Bronchial epithelial cell (primary cell): ENCODE results near the gene RIN1. TPM values are rescaled to one million over a fixed set of nuclear protein-coding genes. Genes with fewer than 3 reads are reported as not detected.

Experiments used
- DNase-seq: peaks from one replicate; pipeline ENCODE4 v3.0.0-alpha.2; 2010; ENCODE audit warnings: low read depth
- FAIRE-seq: peaks from 2 replicates; lab custom pipeline; 2011; peaks lifted over from hg19 to GRCh38; lab: Jason Lieb, UNC
- H3K27me3 ChIP-seq: 2 replicates; pipeline ENCODE4 v1.5.1; 2011; ENCODE audit warnings: low read length; ENCODE audit not compliant: control insufficient read depth, insufficient read depth
- H3K36me3 ChIP-seq: 2 replicates; pipeline ENCODE4 v1.5.1; 2011; ENCODE audit warnings: low read length; ENCODE audit not compliant: control insufficient read depth, insufficient read depth
- H3K4me3 ChIP-seq: 2 replicates; pipeline ENCODE4 v1.5.1; 2011; ENCODE audit warnings: mild to moderate bottlenecking, low read depth, low read length, control low read depth
- total RNA-seq: library from RNA; depleted of rRNA; stranded (reverse); fragments of >200 nt; gene quantifications from 2 replicates; pipeline ENCODE4 v1.2.1, GENCODE V29; 2014
- TF ChIP-seq, protein P1 (sequence below): IDR thresholded peaks from 2 replicates; pipeline ENCODE4 v1.5.1; 2011; ENCODE audit warnings: mild to moderate bottlenecking, moderate library complexity, low read length, control low read depth, inconsistent platforms; ENCODE audit not compliant: insufficient read depth, severe bottlenecking

Gene RIN1
- total RNA-seq, 1 donor from 2014 or later: 19.0 TPM

DNA sequence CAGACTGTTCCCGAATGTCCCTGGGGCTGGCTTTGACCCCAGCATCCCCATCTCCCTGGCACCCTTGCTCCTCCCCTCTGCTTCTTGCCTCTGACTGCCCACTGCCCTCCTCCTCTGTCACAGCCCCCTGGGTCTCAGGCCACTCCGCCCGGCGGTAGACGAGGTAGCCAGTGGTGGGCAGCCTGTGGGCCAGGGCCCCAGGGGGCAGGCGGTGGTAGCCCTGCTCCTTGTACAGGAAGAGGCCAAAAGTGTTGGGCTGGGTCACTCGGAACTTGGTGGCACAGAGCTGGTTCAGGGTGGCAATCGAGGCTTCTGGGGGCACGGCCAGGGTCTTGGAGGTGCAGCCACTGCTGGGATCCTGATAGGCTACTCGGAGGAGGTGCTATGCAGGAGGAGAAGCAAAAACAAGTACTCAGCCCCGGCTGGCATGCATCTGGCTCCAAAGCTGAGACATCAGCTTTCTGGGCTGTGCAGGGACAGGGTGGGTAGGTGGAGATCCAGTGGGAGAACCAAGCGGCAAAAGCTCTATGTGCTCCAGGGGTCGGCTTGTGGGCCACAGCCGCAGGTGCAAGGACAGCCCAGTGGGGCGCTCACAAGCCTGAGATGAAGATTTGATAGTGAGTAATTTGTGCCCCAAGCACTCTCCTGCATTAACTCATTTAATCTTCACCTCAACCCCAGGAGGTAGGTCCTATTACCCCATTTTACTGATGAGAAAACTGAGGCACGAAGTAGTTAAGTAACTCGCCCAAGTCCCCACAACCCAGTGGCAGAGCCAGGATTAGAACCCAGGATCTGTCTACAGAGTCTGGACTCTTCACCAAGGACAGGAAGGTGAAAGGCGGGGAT is 3.6 kb downstream of the RIN1 start:
- no peak for DNase-seq
- Histone ChIP-seq H3K36me3 (peaks cover 38% of the 10 kb centered on the region), H3K4me3 (no peak overlapping the region), H3K27me3 (no peaks in the 10 kb centered on the region)
- no peak for FAIRE-seq
- TF ChIP-seq, protein P1, sequence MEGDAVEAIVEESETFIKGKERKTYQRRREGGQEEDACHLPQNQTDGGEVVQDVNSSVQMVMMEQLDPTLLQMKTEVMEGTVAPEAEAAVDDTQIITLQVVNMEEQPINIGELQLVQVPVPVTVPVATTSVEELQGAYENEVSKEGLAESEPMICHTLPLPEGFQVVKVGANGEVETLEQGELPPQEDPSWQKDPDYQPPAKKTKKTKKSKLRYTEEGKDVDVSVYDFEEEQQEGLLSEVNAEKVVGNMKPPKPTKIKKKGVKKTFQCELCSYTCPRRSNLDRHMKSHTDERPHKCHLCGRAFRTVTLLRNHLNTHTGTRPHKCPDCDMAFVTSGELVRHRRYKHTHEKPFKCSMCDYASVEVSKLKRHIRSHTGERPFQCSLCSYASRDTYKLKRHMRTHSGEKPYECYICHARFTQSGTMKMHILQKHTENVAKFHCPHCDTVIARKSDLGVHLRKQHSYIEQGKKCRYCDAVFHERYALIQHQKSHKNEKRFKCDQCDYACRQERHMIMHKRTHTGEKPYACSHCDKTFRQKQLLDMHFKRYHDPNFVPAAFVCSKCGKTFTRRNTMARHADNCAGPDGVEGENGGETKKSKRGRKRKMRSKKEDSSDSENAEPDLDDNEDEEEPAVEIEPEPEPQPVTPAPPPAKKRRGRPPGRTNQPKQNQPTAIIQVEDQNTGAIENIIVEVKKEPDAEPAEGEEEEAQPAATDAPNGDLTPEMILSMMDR: no peak

DNA sequence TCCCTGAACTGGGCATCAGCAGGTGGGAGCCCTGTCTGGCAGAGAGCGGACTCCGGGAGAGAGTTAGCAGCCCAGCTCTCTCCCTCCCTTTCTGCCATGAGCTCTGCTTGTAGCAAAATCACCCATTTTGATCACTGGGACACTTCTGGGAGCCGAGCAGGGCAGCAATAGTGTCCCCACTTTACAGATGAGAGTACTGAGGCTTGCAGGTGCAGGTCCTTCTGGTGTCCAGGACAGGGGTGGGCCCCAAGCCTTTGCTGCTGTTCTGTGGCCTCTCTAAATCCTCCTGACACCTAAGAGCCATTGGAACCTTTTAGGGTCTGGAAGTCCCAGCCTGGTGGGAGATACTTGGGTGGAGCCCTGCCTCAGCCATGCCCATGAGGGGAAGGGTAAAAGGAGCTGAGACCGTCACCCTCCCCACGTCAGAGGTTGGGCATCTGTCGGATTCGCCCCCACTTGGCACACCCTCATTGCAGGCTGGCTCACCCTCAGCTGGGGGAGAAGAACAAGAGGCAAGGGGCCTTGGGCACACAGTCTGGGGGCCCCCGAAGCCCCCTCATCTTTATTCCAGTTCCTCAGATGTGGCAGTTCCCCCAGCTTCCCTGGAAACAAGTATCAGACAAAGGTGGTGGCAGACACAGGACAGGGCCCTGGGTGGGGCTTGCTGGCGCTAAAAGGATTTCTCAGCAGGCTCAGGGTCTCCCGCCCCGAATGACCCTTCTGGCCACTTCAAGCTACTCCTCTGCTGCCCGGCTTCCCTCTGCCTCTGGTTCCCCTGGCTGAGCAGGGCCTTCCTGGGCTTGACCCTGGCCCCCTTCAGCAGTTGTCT is 4.5 kb downstream of the RIN1 start:
- no peaks in the 10 kb centered on the region for H3K27me3 ChIP-seq
- TF ChIP-seq, protein P1: no peak
- DNase-seq (no peak), FAIRE-seq (no peak)
- no peak overlapping the region for H3K4me3 ChIP-seq
- H3K36me3 ChIP-seq: peaks cover 38% of the 10 kb centered on the region

DNA sequence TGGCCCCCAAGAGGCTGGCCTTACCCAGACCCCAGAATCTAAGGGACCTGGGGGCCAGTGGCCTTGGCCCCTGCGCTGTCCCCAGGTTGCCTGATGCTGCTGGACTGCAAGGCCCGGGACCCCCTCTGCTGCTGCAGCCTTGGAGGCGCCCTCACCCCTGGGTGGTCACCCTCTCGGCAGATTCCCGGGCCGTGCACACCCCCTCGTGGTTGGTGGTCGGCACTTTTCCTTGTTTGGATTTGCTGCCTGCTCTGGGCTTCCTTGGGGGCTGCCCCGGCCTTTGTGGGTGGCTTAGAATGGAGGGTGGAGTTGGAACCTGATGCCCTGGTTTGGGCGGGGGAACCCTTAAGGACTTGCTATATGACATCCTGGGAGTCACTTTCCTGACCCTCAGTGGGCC is 5.3 kb downstream of the RIN1 start:
- peaks cover 38% of the 10 kb centered on the region for H3K36me3 ChIP-seq
- H3K4me3 ChIP-seq: no peak overlapping the region
- FAIRE-seq (no peak), DNase-seq (no peak)
- TF ChIP-seq, protein P1: no peak
- H3K27me3 ChIP-seq: no peaks in the 10 kb centered on the region

DNA sequence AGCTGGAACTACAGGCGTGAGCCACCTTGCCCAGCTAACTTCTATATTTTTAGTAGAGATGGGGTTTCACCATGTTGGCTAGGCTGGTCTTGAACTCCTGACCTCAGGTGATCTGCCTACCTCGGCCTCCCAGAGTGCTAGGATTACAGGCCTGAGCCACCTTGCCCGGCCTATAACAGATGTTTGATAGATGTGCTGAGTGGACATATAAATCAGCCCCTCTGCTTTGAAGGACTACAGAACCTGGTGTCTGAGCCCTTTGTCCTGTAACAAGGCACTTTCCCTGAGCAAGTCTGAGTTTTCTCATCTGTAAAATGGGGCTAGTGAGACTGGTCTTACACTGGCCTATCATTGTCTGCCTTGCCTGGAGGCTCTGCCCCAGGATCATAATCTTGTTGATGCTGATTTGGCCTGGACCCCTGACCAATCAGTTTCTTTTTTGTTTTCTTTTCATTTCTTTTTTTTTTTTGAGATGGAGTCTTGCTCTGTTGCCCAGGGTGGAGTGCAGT is 7.0 kb downstream of the RIN1 start:
- TF ChIP-seq, protein P1: no peak
- H3K27me3 ChIP-seq: no peaks in the 10 kb centered on the region
- DNase-seq (no peak), FAIRE-seq (no peak)
- peaks cover 26% of the 10 kb centered on the region for H3K36me3 ChIP-seq
- no peak overlapping the region for H3K4me3 ChIP-seq

DNA sequence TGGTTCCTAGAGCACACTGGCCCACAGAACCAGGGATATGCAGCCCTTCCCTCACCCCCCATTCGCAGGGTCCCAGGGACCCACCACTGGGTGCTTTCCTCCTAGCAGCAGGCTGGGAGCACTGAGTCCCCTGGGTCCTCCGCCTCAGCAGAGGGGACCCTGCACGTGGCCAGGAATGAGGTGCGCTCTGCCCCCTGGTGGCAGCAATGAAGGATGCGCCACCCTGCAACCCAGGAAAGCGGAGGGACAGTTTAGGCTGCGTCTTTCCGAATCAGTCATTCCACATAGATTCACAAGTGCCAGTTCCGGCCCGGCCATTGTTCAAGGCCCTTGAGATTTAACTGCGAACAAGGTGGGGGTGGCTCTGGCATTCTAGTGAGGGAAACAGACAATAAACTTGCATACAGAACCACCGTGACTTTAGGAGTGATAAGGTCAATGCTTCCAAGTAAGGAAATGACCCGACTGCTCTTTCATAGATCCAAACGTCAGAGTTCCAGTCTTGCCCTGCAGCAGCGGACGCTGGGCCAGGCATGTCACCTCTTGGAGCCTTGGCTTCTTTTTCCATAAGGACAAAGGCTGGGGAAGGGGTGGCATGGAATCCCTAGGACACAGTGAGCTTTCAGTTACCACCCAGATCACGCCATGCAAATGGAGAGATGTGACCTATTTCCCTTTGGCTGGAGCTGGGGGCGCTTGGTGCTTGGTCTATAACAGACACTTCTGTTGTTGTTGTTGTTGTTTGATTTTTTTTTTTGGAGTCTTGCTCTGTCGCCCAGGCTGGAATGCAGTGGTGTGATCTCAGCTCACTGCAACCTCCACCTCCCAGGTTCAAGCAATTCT is 7.7 kb downstream of the RIN1 start:
- DNase-seq: peak; percentile 55
- H3K27me3 ChIP-seq: no peaks in the 10 kb centered on the region

More for the DNA sequence above, 7.7 kb downstream of the RIN1 start:
- Histone ChIP-seq H3K36me3 (peaks cover 21% of the 10 kb centered on the region), H3K4me3 (no peak overlapping the region)
- TF ChIP-seq, protein P1: peak; percentile 90
- FAIRE-seq: peak; percentile 64
